Osteocyte (in vitro differentiated cells): ENCODE measurements around the gene CDK6. TPM values are rescaled to one million over a fixed set of nuclear protein-coding genes. Genes with fewer than 3 reads are reported as not detected.

ENCODE experiments used
- DNase-seq: peaks from one replicate; pipeline ENCODE4 v3.0.0; 2021; ENCODE audit warnings: mixed read lengths; ENCODE audit not compliant: unreplicated experiment; ENCODE audit errors: extremely low spot score
- H3K27ac Mint-ChIP-seq: one replicate; pipeline ENCODE4 v1.8.0; 2021; ENCODE audit warnings: mild to moderate bottlenecking, mixed read lengths; ENCODE audit not compliant: unreplicated experiment
- H3K27me3 Mint-ChIP-seq: one replicate; pipeline ENCODE4 v1.8.0; 2021; ENCODE audit warnings: mixed read lengths; ENCODE audit not compliant: unreplicated experiment
- H3K36me3 Mint-ChIP-seq: one replicate; pipeline ENCODE4 v1.8.0; 2021; ENCODE audit warnings: mixed read lengths; ENCODE audit not compliant: unreplicated experiment
- H3K4me1 Mint-ChIP-seq: one replicate; pipeline ENCODE4 v1.8.0; 2021; ENCODE audit warnings: mixed read lengths; ENCODE audit not compliant: unreplicated experiment
- H3K4me3 Mint-ChIP-seq: one replicate; pipeline ENCODE4 v1.8.0; 2021; ENCODE audit warnings: mild to moderate bottlenecking, moderate library complexity, mixed read lengths; ENCODE audit not compliant: unreplicated experiment
- H3K9me3 Mint-ChIP-seq: one replicate; pipeline ENCODE4 v1.8.0; 2021; ENCODE audit warnings: mixed read lengths; ENCODE audit not compliant: unreplicated experiment
- CTCF ChIP-seq: fragments of 200-600 bp; sonication (generic); IDR thresholded peaks from 2 replicates; pipeline ENCODE4 v1.5.0; 2021; ENCODE audit warnings: antibody characterized with exemption, mild to moderate bottlenecking, moderate library complexity
- total RNA-seq: library from RNA; stranded (reverse); gene quantifications from 2 replicates; pipeline ENCODE4 v1.2.1, GENCODE V29; 2021

The CDK6 gene
- total RNA-seq, 1 donor from 2014 or later = 53.6 TPM

GRCh38 chr7:92708111-92709042, 128.0 kb downstream of the CDK6 start:
- H3K36me3 Mint-ChIP-seq = peaks cover 18% of the 10 kb centered on the region
- H3K4me1 Mint-ChIP-seq = peaks cover 7% of the 10 kb centered on the region
- no peak overlapping the region for H3K4me3 Mint-ChIP-seq
- H3K27me3 Mint-ChIP-seq = no peaks in the 10 kb centered on the region
- no peak for DNase-seq
- no peak for TF ChIP-seq CTCF
- H3K27ac Mint-ChIP-seq = no peak overlapping the region
- no peaks in the 10 kb centered on the region for H3K9me3 Mint-ChIP-seq

DNA sequence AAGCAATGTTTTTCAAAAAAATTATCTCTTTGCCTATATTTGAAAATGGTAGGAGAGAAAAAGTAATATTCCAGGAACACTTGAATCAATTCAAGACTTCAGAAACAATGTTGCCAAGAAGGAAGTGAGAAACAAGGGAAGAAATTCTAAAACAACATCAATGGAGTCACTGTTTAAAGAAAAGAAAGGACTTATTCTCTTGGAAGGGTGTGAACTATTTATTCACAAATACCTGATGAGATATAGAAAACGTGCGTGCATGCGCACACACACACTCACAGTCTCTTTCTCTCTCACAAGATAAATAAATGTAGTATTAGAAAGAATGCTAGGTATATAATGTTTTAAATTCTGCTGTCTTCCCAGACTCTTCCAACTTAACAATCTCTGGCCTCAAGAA, 128.9 kb downstream of the CDK6 start:
- no peak for TF ChIP-seq CTCF
- Mint-ChIP-seq H3K9me3 (no peaks in the 10 kb centered on the region), H3K4me1 (peaks cover 7% of the 10 kb centered on the region), H3K4me3 (no peak overlapping the region), H3K27me3 (no peaks in the 10 kb centered on the region), H3K36me3 (peaks cover 18% of the 10 kb centered on the region), H3K27ac (peak overlapping the region; percentile 43)
- no peak for DNase-seq

DNA sequence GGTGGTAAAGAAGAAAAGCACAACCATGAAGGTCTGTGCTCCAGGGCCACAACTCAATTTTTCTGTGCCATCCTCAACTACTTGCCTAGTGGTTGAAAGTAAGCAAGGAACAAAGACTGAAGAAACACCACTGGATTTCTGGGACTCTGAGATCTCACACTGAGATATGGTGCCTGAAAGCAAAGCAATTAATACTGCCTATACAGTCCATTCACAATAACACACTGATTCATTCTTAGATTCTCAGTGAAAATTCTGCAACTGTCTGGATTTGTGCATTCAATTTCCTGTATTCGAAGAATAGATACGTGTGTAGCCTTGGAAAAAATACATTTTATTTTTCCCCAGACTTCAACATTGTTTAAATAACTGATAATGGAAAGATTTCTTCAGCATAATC, 129.8 kb downstream of the CDK6 start:
- no peaks in the 10 kb centered on the region for H3K27me3 Mint-ChIP-seq
- no peak for DNase-seq
- H3K36me3 Mint-ChIP-seq = peaks cover 18% of the 10 kb centered on the region
- no peak overlapping the region for H3K4me3 Mint-ChIP-seq
- peak overlapping the region; percentile 10 for H3K27ac Mint-ChIP-seq
- no peaks in the 10 kb centered on the region for H3K9me3 Mint-ChIP-seq
- H3K4me1 Mint-ChIP-seq = peaks cover 7% of the 10 kb centered on the region
- TF ChIP-seq CTCF = no peak

DNA sequence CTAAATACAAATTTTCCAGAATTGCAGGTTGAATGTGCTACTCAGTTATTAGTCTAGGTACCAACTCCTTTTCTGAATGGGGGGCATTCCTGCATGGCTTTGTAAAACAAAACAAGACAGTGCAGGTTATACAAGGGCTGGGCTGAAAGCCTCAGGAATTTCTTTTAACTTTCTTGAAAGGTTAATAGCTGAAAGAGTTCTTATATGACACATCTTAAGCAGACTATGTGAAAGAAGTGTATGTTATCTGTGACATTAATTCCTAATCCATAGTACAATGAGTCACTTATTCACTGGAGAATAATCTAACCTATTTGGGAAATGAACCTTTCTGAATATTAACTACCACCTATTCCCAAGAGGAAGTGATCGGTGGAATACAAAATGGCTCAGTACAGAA, 130.5 kb downstream of the CDK6 start:
- Mint-ChIP-seq H3K36me3 (peaks cover 17% of the 10 kb centered on the region), H3K27me3 (no peaks in the 10 kb centered on the region), H3K9me3 (no peaks in the 10 kb centered on the region), H3K4me3 (no peak overlapping the region), H3K27ac (no peak overlapping the region), H3K4me1 (peaks cover 7% of the 10 kb centered on the region)
- no peak for TF ChIP-seq CTCF
- DNase-seq = no peak

GRCh38 chr7:92704858-92705257, 131.5 kb downstream of the CDK6 start:
- H3K4me1 Mint-ChIP-seq = peaks cover 8% of the 10 kb centered on the region
- H3K27me3 Mint-ChIP-seq = no peaks in the 10 kb centered on the region

More at GRCh38 chr7:92704858-92705257, 131.5 kb downstream of the CDK6 start:
- H3K36me3 Mint-ChIP-seq = peaks cover 14% of the 10 kb centered on the region
- DNase-seq = no peak
- H3K9me3 Mint-ChIP-seq = no peaks in the 10 kb centered on the region
- H3K27ac Mint-ChIP-seq = no peak overlapping the region
- TF ChIP-seq CTCF = no peak
- H3K4me3 Mint-ChIP-seq = no peak overlapping the region
